ENCODE data around the gene UBE2A.
A peak's percentile ranks its signal among the peaks of the same experiment; 100 is the strongest.

Gene UBE2A

GRCh38 chrX:119574394-119575266 lies at the start of gene UBE2A:
TSS of gene UBE2A (plus strand) at chrX:119574563. CDS start at chrX:119574712, 149 bp downstream.
- peak; percentile 91 for DNase-seq (ENCODE audit: low spot score)

GRCh38 chrX:119529345-119530276 lies 44.8 kb upstream of the UBE2A start:
- no peak for DNase-seq (ENCODE audit: low spot score)

- no peak for DNase-seq (ENCODE audit: low spot score)
These were observed 36.9 kb upstream of the UBE2A start for GRCh38 chrX:119537487-119537886.

- DNase-seq (ENCODE audit: low spot score): no peak
These were observed 34.5 kb upstream of the UBE2A start for GRCh38 chrX:119539872-119540271.

- DNase-seq (ENCODE audit: low spot score): peak; percentile 17
These were observed 33.2 kb upstream of the UBE2A start for GRCh38 chrX:119541188-119541587.

- no peak for DNase-seq (ENCODE audit: low spot score)
These were observed 24.9 kb upstream of the UBE2A start for GRCh38 chrX:119549327-119550016.

- DNase-seq (ENCODE audit: low spot score): no peak
These were observed 21.9 kb upstream of the UBE2A start for GRCh38 chrX:119552508-119552907.

GRCh38 chrX:119565107-119565663 lies 9.2 kb upstream of the UBE2A start, which contains the start of gene STEEP1:
TSS of gene STEEP1 (minus strand) at chrX:119565409. CDS start at chrX:119565355, 54 bp downstream.
- DNase-seq (ENCODE audit: low spot score): peak; percentile 85

GRCh38 chrX:119570351-119570835 lies 4.0 kb upstream of the UBE2A start:
- no peak for DNase-seq (ENCODE audit: low spot score)

GRCh38 chrX:119573222-119573621 lies 1.1 kb upstream of the UBE2A start:
- DNase-seq (ENCODE audit: low spot score): no peak

- peak; percentile 56 for DNase-seq (ENCODE audit: low spot score)
These were observed 446 bp upstream of the UBE2A start for GRCh38 chrX:119573840-119574393.

- DNase-seq (ENCODE audit: low spot score): no peak
These were observed 5.1 kb downstream of the UBE2A start for GRCh38 chrX:119579414-119579813.

- no peak for DNase-seq (ENCODE audit: low spot score)
These were observed 9.2 kb downstream of the UBE2A start for GRCh38 chrX:119583431-119584059.

- no peak for DNase-seq (ENCODE audit: low spot score)
These were observed 15.4 kb downstream of the UBE2A start for GRCh38 chrX:119589810-119590209.

GRCh38 chrX:119602701-119603255 lies 28.4 kb downstream of the UBE2A start:
- DNase-seq (ENCODE audit: low spot score): no peak

GRCh38 chrX:119604766-119605463 lies 30.6 kb downstream of the UBE2A start:
- no peak for DNase-seq (ENCODE audit: low spot score)

- peak; percentile 30 for DNase-seq (ENCODE audit: low spot score)
These were observed 31.3 kb downstream of the UBE2A start for GRCh38 chrX:119605464-119606279.

GRCh38 chrX:119606280-119607017 lies 32.1 kb downstream of the UBE2A start, which contains the start of gene NKRF:
TSS of gene NKRF (minus strand) at chrX:119606424.
- DNase-seq (ENCODE audit: low spot score): peak; percentile 89

Measured in AG08396 (cell line).